Spinal cord (tissue), 10 donors: ENCODE data around the gene SH3BGR. TPM values are rescaled to one million over a fixed set of nuclear protein-coding genes. Genes with fewer than 3 reads are reported as not detected.

Experiments used
- DNase-seq, 6 donors: peaks; one replicate each; pipeline versions ENCODE4 v3.0.0 to v3.0.0-alpha.2; 2013 to 2015; ENCODE audit warnings: low spot score in 6 of 6, low read depth in 4 of 6
- H3K27ac ChIP-seq: one replicate; pipeline ENCODE4 v1.5.1; 2013; ENCODE audit warnings: low read depth, low read length, control low read depth
- H3K27me3 ChIP-seq: one replicate; pipeline ENCODE4 v1.6.1; 2013; ENCODE audit warnings: low read length; ENCODE audit not compliant: control insufficient read depth, insufficient read depth
- H3K36me3 ChIP-seq: one replicate; pipeline ENCODE4 v1.6.1; 2013; ENCODE audit warnings: low read length; ENCODE audit not compliant: control insufficient read depth, insufficient read depth
- H3K4me1 ChIP-seq: one replicate; pipeline ENCODE4 v1.6.1; 2013; ENCODE audit warnings: low read length; ENCODE audit not compliant: control insufficient read depth, insufficient read depth
- H3K4me3 ChIP-seq: one replicate; pipeline ENCODE4 v1.5.1; 2013; ENCODE audit warnings: low read depth, low read length, control low read depth
- H3K9me3 ChIP-seq: one replicate; pipeline ENCODE4 v1.6.1; 2013; ENCODE audit warnings: low read length; ENCODE audit not compliant: control insufficient read depth, insufficient read depth
- WGBS: methylation state at CpG from one replicate; pipeline ENCODE4 v1.1.5; 2013; ENCODE audit warnings: missing lambda C conversion rate; ENCODE audit not compliant: insufficient coverage; 5-methylcytosine and 5-hydroxymethylcytosine counted together
- polyA plus RNA-seq, 2 donors: library from polyadenylated mRNA; unstranded; fragments of 120-200 nt; gene quantifications; one replicate each; pipeline ENCODE4 v1.2.1, GENCODE V29; 2013; ENCODE audit not compliant: insufficient read length in 2 of 2
- small RNA-seq: library from RNA; depleted of rRNA; stranded (forward); fragments of <200 nt; gene quantifications from one replicate; pipeline ENCODE3, GENCODE V24; 2014; ENCODE audit warnings: low replicate concordance
- total RNA-seq, 2 donors: library from RNA; depleted of rRNA in 1 of 2; stranded (reverse); fragments of 120-200 nt in 1 of 2; fragments of >200 nt in 1 of 2; gene quantifications; one replicate each; pipeline versions ENCODE4 v1.2.3 to v1.2.4, GENCODE V29; 2013 to 2014
- donor health status: healthy.

Gene SH3BGR
- total and polyA plus RNA-seq, 4 donors, result 3.4 to 8.8 (median 7.1) TPM

DNA sequence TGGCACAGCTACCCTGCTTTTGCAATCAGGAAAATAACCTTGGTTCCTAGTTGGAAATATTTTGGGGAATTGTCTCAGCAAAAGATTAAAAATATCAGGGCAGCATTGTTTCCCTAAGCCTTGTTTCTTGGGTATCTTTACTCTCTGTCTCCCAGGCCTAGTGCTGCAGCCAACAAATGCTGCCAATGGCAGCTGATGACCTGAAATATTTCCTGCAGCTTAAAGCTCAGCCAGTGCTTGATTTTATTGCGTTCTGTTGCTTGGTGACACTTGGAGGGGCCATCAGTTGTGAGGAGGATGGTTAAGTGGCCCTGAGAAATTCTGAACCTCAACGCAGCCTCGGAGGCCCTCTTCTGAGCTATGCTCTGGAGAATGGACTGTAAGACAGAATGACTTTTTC is 101.6 kb downstream of the SH3BGR start:
- Histone ChIP-seq H3K36me3 (no peaks in the 10 kb centered on the region), H3K4me3 (no peak overlapping the region), H3K9me3 (no peaks in the 10 kb centered on the region), H3K4me1 (peaks cover 5% of the 10 kb centered on the region), H3K27ac (no peak overlapping the region), H3K27me3 (no peaks in the 10 kb centered on the region)
- WGBS, result 34% methylated on average over 3 of the region's 3 CpGs
- peak in 2 of 6 donors; percentile 22 to 37 for DNase-seq

- no peak overlapping the region for H3K4me3 ChIP-seq
- H3K27ac ChIP-seq, result peak overlapping the region; percentile 54
- WGBS, result no CpG with 5 or more reads among the region's 6 CpGs
- H3K36me3 ChIP-seq, result no peaks in the 10 kb centered on the region
- H3K4me1 ChIP-seq, result peaks cover 5% of the 10 kb centered on the region
- no peaks in the 10 kb centered on the region for H3K27me3 ChIP-seq
- DNase-seq, result peak; percentile 68 to 96 (median 74)
- H3K9me3 ChIP-seq, result no peaks in the 10 kb centered on the region
Measured at GRCh38 chr21:39555911-39556590, 104.3 kb downstream of the SH3BGR start.

DNA sequence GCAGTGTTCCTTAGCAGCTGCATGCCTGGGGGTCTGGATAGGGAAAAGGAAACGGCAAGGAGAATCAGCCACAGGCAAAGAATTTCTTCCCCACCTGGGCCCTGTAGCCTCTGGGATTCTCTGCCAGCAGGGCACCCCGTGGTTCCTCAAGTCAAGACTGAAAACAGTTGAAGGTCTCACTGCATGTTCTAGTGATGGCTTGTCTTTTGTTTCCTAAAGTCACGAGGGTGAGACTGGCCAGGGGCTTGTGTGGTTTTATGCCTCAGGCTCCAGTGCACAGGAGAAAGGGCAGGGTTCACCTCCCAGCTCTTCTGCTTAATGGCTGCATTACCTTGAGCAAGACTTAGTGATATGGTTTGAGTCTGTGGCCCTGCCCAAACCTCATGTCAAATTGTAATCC is 107.7 kb downstream of the SH3BGR start:
- Histone ChIP-seq H3K4me3 (no peak overlapping the region), H3K36me3 (no peaks in the 10 kb centered on the region), H3K4me1 (peaks cover 21% of the 10 kb centered on the region), H3K9me3 (no peaks in the 10 kb centered on the region), H3K27me3 (no peaks in the 10 kb centered on the region), H3K27ac (no peak overlapping the region)
- no peak for DNase-seq
- 38% methylated on average over 2 of the region's 3 CpGs for WGBS

DNA sequence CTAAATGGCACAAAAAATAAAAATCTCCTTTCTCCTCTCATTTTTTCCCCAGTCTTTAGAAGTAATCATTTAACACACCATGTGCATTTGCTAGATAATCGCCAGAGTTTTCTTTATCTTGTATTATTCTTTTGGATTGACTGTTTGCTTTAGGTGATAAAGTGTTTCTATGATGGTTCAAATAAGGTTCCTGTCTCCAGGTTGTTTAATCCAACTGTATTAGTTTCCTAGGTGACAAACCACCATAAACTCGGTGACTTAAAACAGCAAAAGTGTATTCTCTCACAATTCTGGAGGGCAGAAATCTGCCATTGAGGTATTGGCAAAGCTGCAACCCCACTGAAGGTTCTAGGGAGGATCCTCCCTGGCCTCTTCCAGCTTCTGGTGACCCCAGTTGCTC is 109.4 kb downstream of the SH3BGR start:
- no peak for DNase-seq
- no peaks in the 10 kb centered on the region for H3K27me3 ChIP-seq
- H3K36me3 ChIP-seq, result no peaks in the 10 kb centered on the region
- H3K9me3 ChIP-seq, result no peaks in the 10 kb centered on the region
- H3K27ac ChIP-seq, result no peak overlapping the region
- 100% methylated on average over 1 of the region's 2 CpGs for WGBS
- no peak overlapping the region for H3K4me3 ChIP-seq
- H3K4me1 ChIP-seq, result peaks cover 20% of the 10 kb centered on the region

GRCh38 chr21:39562791-39563770 is 111.3 kb downstream of the SH3BGR start:
- Histone ChIP-seq H3K36me3 (no peaks in the 10 kb centered on the region), H3K27ac (no peak overlapping the region), H3K4me1 (peaks cover 18% of the 10 kb centered on the region), H3K9me3 (no peaks in the 10 kb centered on the region), H3K27me3 (no peaks in the 10 kb centered on the region), H3K4me3 (no peak overlapping the region)
- 53% methylated on average over 8 of the region's 12 CpGs for WGBS
- peak in 2 of 6 donors; percentile 57 to 80 for DNase-seq

DNA sequence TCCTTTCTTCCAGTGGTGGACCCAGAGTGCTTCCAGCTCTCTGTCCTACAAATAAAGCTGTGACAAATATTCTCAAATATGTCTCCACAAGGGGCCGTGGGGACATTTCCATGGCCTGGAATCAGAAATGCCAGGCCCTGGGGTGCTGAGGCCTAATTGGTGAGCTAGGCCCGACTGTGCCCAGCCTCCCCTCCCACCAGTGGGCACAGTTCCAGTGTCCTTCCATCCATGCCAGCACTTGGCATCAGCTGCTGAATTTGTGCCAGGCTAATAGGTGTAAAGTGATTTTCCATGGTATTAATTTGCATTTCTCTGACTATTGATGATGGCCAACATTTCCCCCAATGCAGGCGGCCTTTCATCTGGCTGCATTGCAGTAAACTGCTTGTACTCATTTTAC is 112.4 kb downstream of the SH3BGR start:
- Histone ChIP-seq H3K36me3 (no peaks in the 10 kb centered on the region), H3K4me3 (no peak overlapping the region), H3K9me3 (no peaks in the 10 kb centered on the region), H3K4me1 (peaks cover 18% of the 10 kb centered on the region), H3K27ac (no peak overlapping the region), H3K27me3 (no peaks in the 10 kb centered on the region)
- DNase-seq, result peak in 5 of 6 donors; percentile 64 to 93 (median 68)
- no CpG with 5 or more reads among the region's 3 CpGs for WGBS

Small RNAs within 50 kb of the gene (small RNA-seq; reads per million reads assigned to genes)
- 0.12 reads per million for gene MIR6508

Other genes starting within 250 kb of the SH3BGR start
- gene BRWD1, start 138.3 kb upstream of the SH3BGR start, total RNA-seq, result 100 to 1,000 TPM in 1 of 2 donors, 10 to 100 TPM in 1; 78.2 to 180 TPM
- gene BRWD1, start 138.3 kb upstream of the SH3BGR start, polyA plus RNA-seq, result 100 to 1,000 TPM in 1 of 2 donors, 10 to 100 TPM in 1; 95.8 to 123 TPM
- 100 to 1,000 TPM; 134 to 303 TPM for gene HMGN1, start 102.9 kb upstream of the SH3BGR start, total RNA-seq
- gene HMGN1, start 102.9 kb upstream of the SH3BGR start, polyA plus RNA-seq, result 100 to 1,000 TPM; 387 to 407 TPM
- 1 to 10 TPM; 2.1 to 4.3 TPM for gene LCA5L, start 6.2 kb upstream of the SH3BGR start, total RNA-seq
- gene LCA5L, start 6.2 kb upstream of the SH3BGR start, polyA plus RNA-seq, result 1 to 10 TPM; 3.1 TPM
- gene B3GALT5, start 161.0 kb downstream of the SH3BGR start, total RNA-seq, result 1 to 10 TPM; 3.1 TPM
- gene B3GALT5, start 161.0 kb downstream of the SH3BGR start, polyA plus RNA-seq, result 1 to 10 TPM; 3.4 to 3.5 TPM